Subcutaneous adipose tissue (tissue), 4 donors: ENCODE data around the gene ENPEP. TPM values are rescaled to one million over a fixed set of nuclear protein-coding genes. Genes with fewer than 3 reads are reported as not detected.

Experiments
- CTCF ChIP-seq: fragments of 450-650 bp; IDR thresholded peaks from one replicate; pipeline ENCODE4 v1.5.1; 2016; ENCODE audit warnings: low read depth, mild to moderate bottlenecking, control low read depth, antibody characterized with exemption, moderate library complexity
- total RNA-seq, 4 donors: library from RNA; depleted of rRNA; stranded (reverse); fragments of >200 nt; gene quantifications; one replicate each; pipeline ENCODE4 v1.1.0, GENCODE V29; 2016

The ENPEP gene
- total RNA-seq, 4 donors from 2014 or later = 3.4 to 16.0 (median 9.5) TPM

- TF ChIP-seq CTCF = no peak
Observed at GRCh38 chr4:110480746-110481271, 4.9 kb downstream of the ENPEP start.

GRCh38 chr4:110483516-110483915 is 7.6 kb downstream of the ENPEP start:
- TF ChIP-seq CTCF = no peak

- TF ChIP-seq CTCF = no peak
Observed at GRCh38 chr4:110484029-110484428, 8.1 kb downstream of the ENPEP start.

GRCh38 chr4:110484767-110485166 is 8.8 kb downstream of the ENPEP start:
- no peak for TF ChIP-seq CTCF

GRCh38 chr4:110485452-110485851 is 9.5 kb downstream of the ENPEP start:
- no peak for TF ChIP-seq CTCF

- TF ChIP-seq CTCF = no peak
Observed at GRCh38 chr4:110486256-110486655, 10.3 kb downstream of the ENPEP start.

GRCh38 chr4:110487873-110488272 is 11.9 kb downstream of the ENPEP start:
- no peak for TF ChIP-seq CTCF
